NB4 (cell line): ENCODE results near the gene CSPG5.

Source experiments
- POLR2A ChIP-seq: IDR thresholded peaks from 2 replicates; pipeline ENCODE4 v1.6.1; 2011; ENCODE audit warnings: mild to moderate bottlenecking; ENCODE audit not compliant: insufficient read length; ENCODE audit errors: extremely low read depth
- TF ChIP-seq, protein P1 (sequence below): IDR thresholded peaks from one replicate; pipeline ENCODE4 v1.5.1; 2012; ENCODE audit warnings: low read depth, low read length

DNA sequence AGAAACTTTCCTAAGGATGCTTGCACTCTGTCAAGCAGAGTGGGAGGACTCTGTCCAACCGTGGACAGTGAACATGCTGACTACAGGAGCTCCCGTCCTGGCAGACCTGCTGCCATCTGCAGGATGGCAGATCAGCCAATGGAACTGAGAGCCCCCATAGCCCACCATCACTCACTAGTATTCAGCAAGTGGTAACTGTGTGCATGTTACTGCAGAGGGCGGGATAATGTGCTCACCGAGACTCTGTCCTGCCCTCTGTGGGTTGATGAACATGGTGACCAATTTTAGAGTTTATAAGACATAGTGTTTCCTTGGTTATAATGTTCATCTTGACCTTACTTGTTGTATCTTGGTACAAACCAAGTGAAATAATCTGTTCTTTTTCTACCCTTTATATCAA is 11.5 kb downstream of the CSPG5 start:
- TF ChIP-seq, protein P1, sequence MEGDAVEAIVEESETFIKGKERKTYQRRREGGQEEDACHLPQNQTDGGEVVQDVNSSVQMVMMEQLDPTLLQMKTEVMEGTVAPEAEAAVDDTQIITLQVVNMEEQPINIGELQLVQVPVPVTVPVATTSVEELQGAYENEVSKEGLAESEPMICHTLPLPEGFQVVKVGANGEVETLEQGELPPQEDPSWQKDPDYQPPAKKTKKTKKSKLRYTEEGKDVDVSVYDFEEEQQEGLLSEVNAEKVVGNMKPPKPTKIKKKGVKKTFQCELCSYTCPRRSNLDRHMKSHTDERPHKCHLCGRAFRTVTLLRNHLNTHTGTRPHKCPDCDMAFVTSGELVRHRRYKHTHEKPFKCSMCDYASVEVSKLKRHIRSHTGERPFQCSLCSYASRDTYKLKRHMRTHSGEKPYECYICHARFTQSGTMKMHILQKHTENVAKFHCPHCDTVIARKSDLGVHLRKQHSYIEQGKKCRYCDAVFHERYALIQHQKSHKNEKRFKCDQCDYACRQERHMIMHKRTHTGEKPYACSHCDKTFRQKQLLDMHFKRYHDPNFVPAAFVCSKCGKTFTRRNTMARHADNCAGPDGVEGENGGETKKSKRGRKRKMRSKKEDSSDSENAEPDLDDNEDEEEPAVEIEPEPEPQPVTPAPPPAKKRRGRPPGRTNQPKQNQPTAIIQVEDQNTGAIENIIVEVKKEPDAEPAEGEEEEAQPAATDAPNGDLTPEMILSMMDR: no peak
- no peak for TF ChIP-seq POLR2A
